Panc1 (cell line): ENCODE measurements around the gene NSUN2. TPM values are rescaled to one million over a fixed set of nuclear protein-coding genes. Genes with fewer than 3 reads are reported as not detected.

Source experiments
- ATAC-seq: fragments of 200-7000 bp; cut with Tn5 transposase; 2 replicates; pipeline ENCODE4 v1.9.1; 2020; ENCODE audit warnings: mild to moderate bottlenecking, moderate library complexity
- BruUV-seq: library from RNA; stranded (reverse); fragments of 400-500 nt; replicated peaks from 2 replicates; lab custom pipeline; 2021; lab: Mats Ljungman, UMichigan
- CTCF ChIA-PET: fragments of 300-600 bp; sonication (Branson Sonifier 250); formaldehyde crosslinking; loops from one replicate; lab custom pipeline; 2022; ENCODE audit warnings: antibody characterized with exemption; lab: Charles Lee
- POLR2A ChIA-PET: fragments of 300-600 bp; sonication (Branson Sonifier 250); formaldehyde crosslinking; loops from one replicate; lab custom pipeline; 2022; ENCODE audit warnings: antibody characterized with exemption; lab: Charles Lee
- DNase-seq: peaks from one replicate; pipeline ENCODE4 v3.0.0-alpha.2; 2010; ENCODE audit warnings: low read depth, low spot score
- H3K27ac ChIP-seq: 2 replicates; pipeline ENCODE4 v1.5.1; 2011; ENCODE audit warnings: mild to moderate bottlenecking, low read length, inconsistent platforms
- H3K27me3 ChIP-seq: fragments of 200-500 bp; sonication (Bioruptor generic); 2 replicates; pipeline ENCODE4 v1.6.0; 2014; ENCODE audit warnings: low read length, inconsistent platforms; ENCODE audit not compliant: control insufficient read depth, insufficient read depth
- H3K36me3 ChIP-seq: fragments of 200-500 bp; sonication (Bioruptor generic); 2 replicates; pipeline ENCODE4 v1.5.1; 2014; ENCODE audit warnings: inconsistent platforms, mild to moderate bottlenecking, low read length, moderate library complexity; ENCODE audit not compliant: control insufficient read depth, insufficient read depth
- H3K4me1 ChIP-seq: 2 replicates; pipeline ENCODE4 v1.5.1; 2011; ENCODE audit warnings: inconsistent platforms, mild to moderate bottlenecking, low read length, moderate library complexity; ENCODE audit not compliant: control insufficient read depth, insufficient read depth
- H3K4me3 ChIP-seq, 2 experiments: 2 replicates each; pipeline ENCODE4 v1.5.1; 2011 to 2012; ENCODE audit warnings: low read depth in 2 of 2, low read length in 2 of 2, mild to moderate bottlenecking in 2 of 2, inconsistent platforms in 1 of 2, moderate library complexity in 1 of 2
- H3K9me3 ChIP-seq: fragments of 200-500 bp; sonication (Bioruptor generic); 2 replicates; pipeline ENCODE4 v1.5.1; 2014; ENCODE audit warnings: low read depth, mild to moderate bottlenecking, inconsistent platforms, low read length, moderate library complexity; ENCODE audit not compliant: control insufficient read depth, insufficient read depth
- POLR2AphosphoS5 ChIP-seq: IDR thresholded peaks from 2 replicates; pipeline ENCODE4 v1.6.1; 2012; ENCODE audit warnings: mild to moderate bottlenecking, low read depth, low read length, moderate library complexity
- SIN3A ChIP-seq: IDR thresholded peaks from 2 replicates; pipeline ENCODE4 v1.6.1; 2012; ENCODE audit warnings: low read depth, mild to moderate bottlenecking, low read length, moderate library complexity, borderline replicate concordance; ENCODE audit not compliant: insufficient read depth
- TCF7L2 ChIP-seq: IDR thresholded peaks from 2 replicates; pipeline ENCODE4 v1.6.1; 2011; ENCODE audit warnings: mild to moderate bottlenecking, low read depth, low read length, inconsistent platforms
- in situ Hi-C: cut with HindIII; loops from 2 replicates; pipeline ENCODE4 v1.10.0; 2016; ENCODE audit warnings: low sequenced_read_pairs, low pct_unique_long_range_greater_than_20kb
- intact Hi-C: fragments of 100-400 bp; cut with micrococcal nuclease; formaldehyde crosslinking; loops from one replicate; pipeline ENCODE4 v1.10.0; 2022; ENCODE audit not compliant: unreplicated experiment
- total RNA-seq: library from RNA; stranded (reverse); gene quantifications from one replicate; pipeline ENCODE4 v1.2.1, GENCODE V29; 2021; ENCODE audit not compliant: unreplicated experiment
- TF ChIP-seq, protein P1 (sequence below), 2 experiments: IDR thresholded peaks; 2 replicates each; pipeline ENCODE4 v1.6.1; 2011 to 2012; ENCODE audit warnings: low read depth in 2 of 2, control low read depth in 1 of 2, low read length in 1 of 2, mild to moderate bottlenecking in 1 of 2, moderate library complexity in 1 of 2; ENCODE audit not compliant: insufficient read depth in 1 of 2
- TF ChIP-seq, protein P2 (sequence below): fragments of 450-650 bp; IDR thresholded peaks from 2 replicates; pipeline ENCODE4 v1.5.1; 2017; ENCODE audit warnings: mild to moderate bottlenecking

Gene NSUN2
- total RNA-seq, 1 experiment from 2014 or later: 125 TPM

GRCh38 chr5:6655432-6655831 lies 22.6 kb upstream of the NSUN2 start:
- Histone ChIP-seq H3K36me3 (peaks cover 9% of the 10 kb centered on the region), H3K9me3 (no peaks in the 10 kb centered on the region), H3K4me1 (no peaks in the 10 kb centered on the region), H3K27me3 (no peaks in the 10 kb centered on the region), H3K4me3 (no peak overlapping the region), H3K27ac (no peak overlapping the region)
- DNase-seq: no peak
- in situ Hi-C loops (no loop called here), intact Hi-C loops (no loop called here)
- ChIA-PET CTCF (no interaction called here), POLR2A (no interaction called here)
- TF ChIP-seq SIN3A (no peak), POLR2AphosphoS5 (no peak), TCF7L2 (no peak)
- TF ChIP-seq, protein P1, sequence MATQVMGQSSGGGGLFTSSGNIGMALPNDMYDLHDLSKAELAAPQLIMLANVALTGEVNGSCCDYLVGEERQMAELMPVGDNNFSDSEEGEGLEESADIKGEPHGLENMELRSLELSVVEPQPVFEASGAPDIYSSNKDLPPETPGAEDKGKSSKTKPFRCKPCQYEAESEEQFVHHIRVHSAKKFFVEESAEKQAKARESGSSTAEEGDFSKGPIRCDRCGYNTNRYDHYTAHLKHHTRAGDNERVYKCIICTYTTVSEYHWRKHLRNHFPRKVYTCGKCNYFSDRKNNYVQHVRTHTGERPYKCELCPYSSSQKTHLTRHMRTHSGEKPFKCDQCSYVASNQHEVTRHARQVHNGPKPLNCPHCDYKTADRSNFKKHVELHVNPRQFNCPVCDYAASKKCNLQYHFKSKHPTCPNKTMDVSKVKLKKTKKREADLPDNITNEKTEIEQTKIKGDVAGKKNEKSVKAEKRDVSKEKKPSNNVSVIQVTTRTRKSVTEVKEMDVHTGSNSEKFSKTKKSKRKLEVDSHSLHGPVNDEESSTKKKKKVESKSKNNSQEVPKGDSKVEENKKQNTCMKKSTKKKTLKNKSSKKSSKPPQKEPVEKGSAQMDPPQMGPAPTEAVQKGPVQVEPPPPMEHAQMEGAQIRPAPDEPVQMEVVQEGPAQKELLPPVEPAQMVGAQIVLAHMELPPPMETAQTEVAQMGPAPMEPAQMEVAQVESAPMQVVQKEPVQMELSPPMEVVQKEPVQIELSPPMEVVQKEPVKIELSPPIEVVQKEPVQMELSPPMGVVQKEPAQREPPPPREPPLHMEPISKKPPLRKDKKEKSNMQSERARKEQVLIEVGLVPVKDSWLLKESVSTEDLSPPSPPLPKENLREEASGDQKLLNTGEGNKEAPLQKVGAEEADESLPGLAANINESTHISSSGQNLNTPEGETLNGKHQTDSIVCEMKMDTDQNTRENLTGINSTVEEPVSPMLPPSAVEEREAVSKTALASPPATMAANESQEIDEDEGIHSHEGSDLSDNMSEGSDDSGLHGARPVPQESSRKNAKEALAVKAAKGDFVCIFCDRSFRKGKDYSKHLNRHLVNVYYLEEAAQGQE (IDR thresholded peaks at IDR 0.05; ENCODE audit: insufficient read depth in 1 of 2, low read depth in 2 of 2, low read length in 1 of 2): no peak
- TF ChIP-seq, protein P2, sequence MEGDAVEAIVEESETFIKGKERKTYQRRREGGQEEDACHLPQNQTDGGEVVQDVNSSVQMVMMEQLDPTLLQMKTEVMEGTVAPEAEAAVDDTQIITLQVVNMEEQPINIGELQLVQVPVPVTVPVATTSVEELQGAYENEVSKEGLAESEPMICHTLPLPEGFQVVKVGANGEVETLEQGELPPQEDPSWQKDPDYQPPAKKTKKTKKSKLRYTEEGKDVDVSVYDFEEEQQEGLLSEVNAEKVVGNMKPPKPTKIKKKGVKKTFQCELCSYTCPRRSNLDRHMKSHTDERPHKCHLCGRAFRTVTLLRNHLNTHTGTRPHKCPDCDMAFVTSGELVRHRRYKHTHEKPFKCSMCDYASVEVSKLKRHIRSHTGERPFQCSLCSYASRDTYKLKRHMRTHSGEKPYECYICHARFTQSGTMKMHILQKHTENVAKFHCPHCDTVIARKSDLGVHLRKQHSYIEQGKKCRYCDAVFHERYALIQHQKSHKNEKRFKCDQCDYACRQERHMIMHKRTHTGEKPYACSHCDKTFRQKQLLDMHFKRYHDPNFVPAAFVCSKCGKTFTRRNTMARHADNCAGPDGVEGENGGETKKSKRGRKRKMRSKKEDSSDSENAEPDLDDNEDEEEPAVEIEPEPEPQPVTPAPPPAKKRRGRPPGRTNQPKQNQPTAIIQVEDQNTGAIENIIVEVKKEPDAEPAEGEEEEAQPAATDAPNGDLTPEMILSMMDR: no peak
- no peak for ATAC-seq
- BruUV-seq: no TSS peak

DNA sequence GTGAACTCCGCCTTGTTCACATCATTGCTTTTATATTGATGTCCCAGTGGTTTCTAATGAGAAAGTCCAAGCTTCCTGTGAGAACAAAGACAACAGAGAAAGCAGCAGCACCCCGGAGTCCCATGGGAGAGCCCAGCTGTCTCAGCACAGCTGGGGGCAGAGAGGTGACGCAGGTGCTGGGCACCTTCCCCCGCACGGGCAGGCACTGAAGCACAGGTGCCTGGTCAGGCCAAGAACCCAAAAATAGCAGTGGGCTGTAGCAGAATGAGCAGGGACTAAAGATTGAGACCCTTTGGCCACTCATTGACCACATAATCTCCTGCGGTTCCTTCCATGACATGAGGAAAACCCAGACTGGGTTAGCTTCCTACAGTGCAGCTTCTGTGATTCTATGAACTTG lies 19.2 kb upstream of the NSUN2 start:
- in situ Hi-C loops (no loop called here), intact Hi-C loops (no loop called here)
- ATAC-seq (no peak), DNase-seq (no peak)
- Histone ChIP-seq H3K4me1 (no peaks in the 10 kb centered on the region), H3K4me3 (no peak overlapping the region), H3K36me3 (peaks cover 7% of the 10 kb centered on the region), H3K9me3 (no peaks in the 10 kb centered on the region), H3K27me3 (no peaks in the 10 kb centered on the region), H3K27ac (no peak overlapping the region)
- no TSS peak for BruUV-seq
- ChIA-PET POLR2A (no interaction called here), CTCF (no interaction called here)
- no peak for TF ChIP-seq POLR2AphosphoS5
- TF ChIP-seq TCF7L2: no peak
- TF ChIP-seq, protein P2: no peak
